GM18909 (cell line): Measurements from ENCODE around the gene DBET.
"Not testable (repeated sequence)": the region's sequence is repeated elsewhere in the genome, so short reads cannot be mapped to it uniquely, and the experiment has no call there.

Experiments
- ATAC-seq: cut with Tn5 transposase; IDR thresholded peaks from one replicate; pipeline ENCODE4 v1.9.1; 2021; ENCODE audit warnings: mild to moderate bottlenecking; ENCODE audit not compliant: unreplicated experiment, poor library complexity

DBET gene

GRCh38 chr4:190047627-190048026 lies 16.7 kb upstream of the DBET start:
- not testable (repeated sequence) for ATAC-seq

- ATAC-seq, result not testable (repeated sequence)
Measured at GRCh38 chr4:190049378-190050239, 14.7 kb upstream of the DBET start.

- ATAC-seq, result not testable (repeated sequence)
Measured at GRCh38 chr4:190058997-190059396, 5.3 kb upstream of the DBET start.

GRCh38 chr4:190064805-190065204 lies 503 bp downstream of the DBET start:
- not testable (repeated sequence) for ATAC-seq

- ATAC-seq, result not testable (repeated sequence)
Measured at GRCh38 chr4:190068351-190068750, 4.0 kb downstream of the DBET start.

- not testable (repeated sequence) for ATAC-seq
Measured at GRCh38 chr4:190093052-190093451, 28.8 kb downstream of the DBET start.

GRCh38 chr4:190094031-190094430 lies 29.7 kb downstream of the DBET start:
- ATAC-seq, result not testable (repeated sequence)

GRCh38 chr4:190095335-190095734 lies 31.0 kb downstream of the DBET start:
- not testable (repeated sequence) for ATAC-seq

GRCh38 chr4:190099605-190100004 lies 35.3 kb downstream of the DBET start:
- not testable (repeated sequence) for ATAC-seq

GRCh38 chr4:190101525-190101924 lies 37.2 kb downstream of the DBET start:
- not testable (repeated sequence) for ATAC-seq

GRCh38 chr4:190106191-190106590 lies 41.9 kb downstream of the DBET start:
- not testable (repeated sequence) for ATAC-seq

GRCh38 chr4:190106611-190107480 lies 42.5 kb downstream of the DBET start:
- not testable (repeated sequence) for ATAC-seq

- ATAC-seq, result not testable (repeated sequence)
Measured at GRCh38 chr4:190107766-190108485, 43.6 kb downstream of the DBET start.

GRCh38 chr4:190108756-190109155 lies 44.5 kb downstream of the DBET start:
- not testable (repeated sequence) for ATAC-seq

GRCh38 chr4:190109390-190110011 lies 45.2 kb downstream of the DBET start:
- not testable (repeated sequence) for ATAC-seq

GRCh38 chr4:190110033-190110432 lies 45.7 kb downstream of the DBET start:
- ATAC-seq, result not testable (repeated sequence)

- not testable (repeated sequence) for ATAC-seq
Measured at GRCh38 chr4:190110570-190111295, 46.4 kb downstream of the DBET start.

GRCh38 chr4:190112879-190113278 lies 48.6 kb downstream of the DBET start:
- ATAC-seq, result not testable (repeated sequence)

GRCh38 chr4:190114991-190115390 lies 50.7 kb downstream of the DBET start:
- ATAC-seq, result not testable (repeated sequence)
